HG02588 (cell line): Measurements from ENCODE around the gene SLC25A12.
"Not testable (repeated sequence)": the region's sequence is repeated elsewhere in the genome, so short reads cannot be mapped to it uniquely, and the experiment has no call there.

ENCODE experiments used
- ATAC-seq: cut with Tn5 transposase; IDR thresholded peaks from one replicate; pipeline ENCODE4 v1.9.1; 2021; ENCODE audit warnings: mild to moderate bottlenecking, moderate library complexity; ENCODE audit not compliant: unreplicated experiment

Gene SLC25A12, protein sequence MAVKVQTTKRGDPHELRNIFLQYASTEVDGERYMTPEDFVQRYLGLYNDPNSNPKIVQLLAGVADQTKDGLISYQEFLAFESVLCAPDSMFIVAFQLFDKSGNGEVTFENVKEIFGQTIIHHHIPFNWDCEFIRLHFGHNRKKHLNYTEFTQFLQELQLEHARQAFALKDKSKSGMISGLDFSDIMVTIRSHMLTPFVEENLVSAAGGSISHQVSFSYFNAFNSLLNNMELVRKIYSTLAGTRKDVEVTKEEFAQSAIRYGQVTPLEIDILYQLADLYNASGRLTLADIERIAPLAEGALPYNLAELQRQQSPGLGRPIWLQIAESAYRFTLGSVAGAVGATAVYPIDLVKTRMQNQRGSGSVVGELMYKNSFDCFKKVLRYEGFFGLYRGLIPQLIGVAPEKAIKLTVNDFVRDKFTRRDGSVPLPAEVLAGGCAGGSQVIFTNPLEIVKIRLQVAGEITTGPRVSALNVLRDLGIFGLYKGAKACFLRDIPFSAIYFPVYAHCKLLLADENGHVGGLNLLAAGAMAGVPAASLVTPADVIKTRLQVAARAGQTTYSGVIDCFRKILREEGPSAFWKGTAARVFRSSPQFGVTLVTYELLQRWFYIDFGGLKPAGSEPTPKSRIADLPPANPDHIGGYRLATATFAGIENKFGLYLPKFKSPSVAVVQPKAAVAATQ

GRCh38 chr2:171893824-171894611 lies at the start of gene SLC25A12:
Gene SLC25A12, minus strand, starts transcription at chr2:171894244. Its CDS starts 30 bp downstream, at chr2:171894214.
- ATAC-seq = peak; percentile 88

- no peak for ATAC-seq
These were observed 47.3 kb upstream of the SLC25A12 start for GRCh38 chr2:171941316-171941699.

DNA sequence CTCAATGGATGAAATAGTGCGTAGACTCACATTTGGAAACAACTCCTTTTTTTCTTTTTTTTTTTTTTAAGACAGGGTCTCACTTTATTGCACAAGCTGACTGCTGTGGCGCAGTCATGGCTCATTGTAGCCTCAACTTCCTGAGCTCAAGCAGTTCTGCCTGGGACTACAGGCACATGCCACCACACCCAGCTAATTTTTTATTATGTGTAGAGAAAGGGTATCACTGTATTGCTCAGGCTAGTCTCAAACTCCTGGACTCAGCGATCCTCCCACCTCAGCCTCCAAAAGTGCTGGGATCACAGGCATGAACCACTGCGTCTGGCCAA lies 45.7 kb upstream of the SLC25A12 start:
- no peak for ATAC-seq

GRCh38 chr2:171939058-171939742 lies 45.2 kb upstream of the SLC25A12 start:
- ATAC-seq = no peak

DNA sequence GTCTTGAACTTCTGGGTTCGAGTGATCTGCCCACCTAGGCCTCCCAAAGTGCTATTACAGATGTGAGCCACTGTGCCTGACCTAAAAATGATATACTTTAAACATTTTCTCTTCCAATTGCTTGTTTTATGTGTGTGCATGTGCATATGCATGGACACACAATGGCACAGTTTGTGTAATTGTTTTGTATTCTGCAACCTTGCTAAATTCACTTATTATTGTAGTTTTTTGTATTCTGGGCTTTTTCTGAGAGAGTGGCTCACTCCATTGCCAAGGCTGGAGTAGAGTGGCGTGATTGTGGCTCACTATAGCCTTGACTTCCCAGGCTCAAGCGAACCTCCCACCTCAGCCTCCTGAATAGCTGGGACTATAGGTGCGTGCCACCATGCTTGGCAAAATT lies 36.3 kb upstream of the SLC25A12 start:
- ATAC-seq = no peak

DNA sequence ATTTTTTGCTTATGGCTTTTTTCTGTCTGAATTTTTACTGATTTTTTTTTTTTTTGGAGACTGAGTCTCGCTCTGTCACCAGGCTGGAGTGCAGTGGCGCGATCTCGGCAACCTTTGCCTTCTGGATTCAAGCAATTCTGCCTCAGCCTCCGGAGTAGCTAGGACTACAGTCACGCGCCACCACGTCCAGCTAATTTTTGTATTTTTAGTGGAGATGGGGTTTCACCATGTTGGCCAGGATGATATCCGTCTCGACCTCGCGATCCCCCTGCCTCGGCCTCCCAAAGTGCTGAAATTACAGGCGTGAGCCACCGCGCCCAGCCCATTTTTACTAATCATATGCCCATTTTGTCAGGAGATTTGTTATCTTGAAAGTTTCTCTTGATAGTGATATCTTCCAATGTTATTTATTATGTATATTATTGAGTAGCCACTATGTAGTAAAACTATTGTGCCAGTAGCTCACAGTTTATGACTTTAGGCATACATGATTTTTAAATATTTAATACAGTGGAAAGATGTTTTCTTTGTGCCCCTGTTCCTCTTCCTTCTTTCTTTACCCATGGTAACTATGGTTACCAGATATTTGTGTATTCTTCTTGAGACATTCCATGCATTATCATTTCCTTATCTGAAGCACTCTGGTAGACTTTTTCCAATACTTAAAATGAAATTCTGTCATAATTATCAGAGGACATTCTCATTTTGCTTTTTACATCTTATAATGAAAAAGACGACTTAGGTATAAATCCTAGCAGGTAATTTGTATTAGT lies 30.3 kb upstream of the SLC25A12 start:
- no peak for ATAC-seq

DNA sequence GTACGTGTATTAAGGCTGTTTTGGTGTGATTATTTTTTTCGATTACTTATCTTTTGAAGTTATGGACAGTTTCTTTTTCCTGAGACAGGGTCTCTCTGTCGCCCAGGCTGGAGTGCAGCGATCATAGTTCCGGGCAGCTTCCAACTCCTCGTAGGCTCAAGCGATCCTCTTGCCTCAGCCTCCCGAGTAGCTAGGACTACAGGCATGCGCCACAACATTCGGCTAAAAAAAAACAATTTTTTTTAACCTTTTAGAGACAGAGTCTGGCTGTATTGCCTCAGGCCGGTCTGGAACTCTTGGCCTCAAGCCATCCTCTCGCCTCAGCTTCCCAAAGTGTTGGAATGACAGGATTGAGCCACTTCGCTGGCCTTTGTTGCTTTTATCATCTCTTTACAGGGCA lies 29.2 kb upstream of the SLC25A12 start:
- ATAC-seq = no peak

DNA sequence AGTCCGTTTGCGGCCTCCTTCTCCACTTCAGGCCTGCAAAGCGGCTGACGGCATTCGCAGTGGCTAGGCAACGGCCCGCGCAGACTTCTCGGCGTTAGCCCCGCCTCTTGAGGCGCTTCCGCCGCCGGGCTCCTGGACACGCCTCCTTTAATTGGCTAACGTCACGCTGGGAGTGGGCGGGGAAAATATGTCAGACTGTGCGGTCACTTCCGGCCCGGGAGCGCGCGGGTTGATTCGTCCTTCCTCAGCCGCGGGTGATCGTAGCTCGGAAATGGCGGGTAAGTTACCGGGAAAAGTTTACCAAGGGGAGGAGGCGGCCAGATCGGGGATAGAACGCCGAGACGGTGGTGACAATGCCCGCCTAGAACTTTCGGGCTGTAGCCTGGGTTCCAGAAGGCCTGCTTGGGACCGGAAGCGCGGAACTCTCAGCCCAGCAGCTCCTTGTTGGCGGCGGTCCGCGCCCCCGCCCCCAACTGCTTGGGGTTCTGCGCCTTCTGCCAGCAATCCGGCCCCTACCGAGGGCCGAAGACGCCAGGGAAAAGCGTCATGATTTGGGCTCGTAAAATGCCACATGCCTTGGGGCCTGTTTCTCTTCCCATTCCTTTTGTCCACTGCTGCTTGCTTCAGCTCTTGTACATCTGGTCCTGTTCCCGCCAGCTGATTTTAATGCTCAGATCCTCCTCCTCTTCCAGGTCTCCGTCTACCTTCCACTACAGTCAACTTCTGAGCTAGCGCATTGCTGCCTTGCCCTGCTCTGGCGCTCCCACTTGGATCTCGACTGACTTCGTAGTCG lies 28.4 kb upstream of the SLC25A12 start, which contains the start of gene HAT1:
Gene HAT1, plus strand, starts transcription at position 232 of the 793 bp plus-strand sequence. Its CDS starts 40 bp downstream, at position 272.
- ATAC-seq = peak; percentile 96

DNA sequence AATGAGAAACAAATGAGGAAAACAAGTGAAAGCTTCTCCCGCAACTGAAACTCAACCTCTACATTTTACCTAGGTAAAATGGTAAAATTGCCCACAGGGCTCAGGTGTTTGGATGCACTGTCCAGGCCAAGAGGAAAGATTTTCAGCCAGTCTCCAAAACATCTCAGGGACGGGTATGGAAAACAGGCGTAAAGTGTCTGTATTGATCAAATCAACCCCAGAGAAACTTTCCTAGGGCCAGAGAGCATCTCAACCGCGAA lies 27.9 kb upstream of the SLC25A12 start:
- no peak for ATAC-seq

DNA sequence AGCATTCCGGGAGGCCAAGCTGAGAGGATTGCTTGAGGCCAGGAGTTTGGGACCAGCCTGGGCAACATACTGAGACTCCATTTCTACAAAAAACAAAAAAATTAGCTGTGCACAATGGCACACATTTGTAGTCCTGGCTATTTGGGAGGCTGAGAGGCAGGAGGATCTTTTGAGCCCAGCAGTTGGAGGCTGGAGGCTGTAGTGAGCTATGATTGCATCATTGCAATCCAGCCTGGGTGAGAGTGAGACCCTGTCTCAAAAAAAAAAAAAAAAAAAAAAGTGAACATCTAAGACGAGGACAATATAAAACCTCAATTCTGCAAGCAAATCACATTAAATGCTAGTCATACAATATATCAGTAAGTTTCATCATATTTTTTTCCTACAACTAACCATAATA lies 25.4 kb upstream of the SLC25A12 start:
- no peak for ATAC-seq

DNA sequence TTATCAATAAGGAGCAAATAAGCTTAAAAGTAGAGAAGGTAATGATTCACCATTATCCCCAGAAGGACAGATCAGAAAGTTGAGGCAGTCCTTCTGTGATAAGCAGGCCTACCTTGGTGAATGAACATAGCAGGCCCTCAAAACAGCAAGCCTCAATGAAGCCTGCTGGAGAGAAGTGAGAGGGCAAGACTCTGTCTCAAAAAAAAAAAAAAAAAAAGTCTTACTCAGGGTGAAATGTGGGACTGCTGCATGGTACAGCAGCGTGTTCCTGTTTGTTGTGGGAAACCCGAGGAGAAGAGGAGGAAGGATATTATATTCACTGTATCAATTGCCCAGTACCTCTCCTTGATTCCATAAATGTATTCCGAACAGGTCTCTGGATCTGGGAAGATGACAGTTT lies 19.5 kb upstream of the SLC25A12 start:
- ATAC-seq = no peak

DNA sequence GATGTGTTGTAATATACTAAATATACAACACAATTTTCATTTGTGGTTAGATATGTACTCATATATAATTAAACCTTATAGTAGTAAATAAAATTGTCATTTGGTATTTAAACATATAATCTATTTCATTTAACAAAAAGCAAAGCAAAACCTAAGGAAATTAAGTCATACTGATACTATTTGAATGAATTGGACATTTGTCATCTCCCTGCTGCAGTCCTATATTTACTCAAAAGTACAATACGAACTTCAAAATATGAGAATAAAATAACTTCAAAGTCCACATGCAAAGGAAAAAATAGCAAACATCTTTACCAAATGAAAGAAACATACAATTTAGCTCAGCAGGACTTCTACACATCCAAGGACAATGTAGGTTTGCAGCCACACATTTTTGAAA lies 16.4 kb upstream of the SLC25A12 start:
- ATAC-seq = no peak

DNA sequence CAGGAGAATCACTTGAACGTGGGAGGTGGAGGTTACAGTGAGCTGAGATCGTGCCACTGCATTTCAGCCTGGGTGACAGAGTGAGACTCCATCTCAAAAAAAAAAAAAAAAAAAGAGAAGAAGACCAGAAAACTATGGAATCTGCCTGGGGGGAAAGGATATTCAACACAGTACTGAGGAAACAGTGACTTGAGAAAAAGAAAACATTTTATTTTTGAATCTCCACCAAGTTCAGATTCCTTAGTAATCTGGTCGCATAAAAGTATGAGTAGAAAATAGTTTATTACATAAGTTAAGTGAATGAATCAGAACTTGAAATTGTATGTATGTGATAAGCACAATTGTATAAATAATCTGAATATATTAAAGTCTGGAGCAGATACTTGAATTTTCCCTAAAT lies 15.2 kb upstream of the SLC25A12 start:
- no peak for ATAC-seq

DNA sequence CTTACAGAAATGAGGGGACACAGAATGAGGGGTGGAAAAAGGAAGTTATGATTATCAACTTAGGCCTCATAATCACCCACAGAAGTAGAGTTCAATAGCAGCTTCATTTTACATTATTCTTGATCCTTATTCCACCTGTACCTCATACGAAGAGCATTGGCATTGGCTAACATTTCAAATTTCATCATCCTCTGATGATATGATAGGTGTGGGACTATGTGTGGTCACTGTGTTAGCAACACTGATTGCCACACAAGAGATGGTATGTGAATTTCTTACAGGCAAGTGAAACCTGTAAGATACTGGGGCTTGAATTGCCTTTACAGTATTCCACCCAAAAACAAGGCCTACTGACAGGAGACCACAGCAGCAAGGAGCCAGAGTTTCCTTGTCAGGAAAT lies 14.2 kb upstream of the SLC25A12 start:
- no peak for ATAC-seq

GRCh38 chr2:171902840-171903420 lies 8.9 kb upstream of the SLC25A12 start:
- ATAC-seq = no peak

DNA sequence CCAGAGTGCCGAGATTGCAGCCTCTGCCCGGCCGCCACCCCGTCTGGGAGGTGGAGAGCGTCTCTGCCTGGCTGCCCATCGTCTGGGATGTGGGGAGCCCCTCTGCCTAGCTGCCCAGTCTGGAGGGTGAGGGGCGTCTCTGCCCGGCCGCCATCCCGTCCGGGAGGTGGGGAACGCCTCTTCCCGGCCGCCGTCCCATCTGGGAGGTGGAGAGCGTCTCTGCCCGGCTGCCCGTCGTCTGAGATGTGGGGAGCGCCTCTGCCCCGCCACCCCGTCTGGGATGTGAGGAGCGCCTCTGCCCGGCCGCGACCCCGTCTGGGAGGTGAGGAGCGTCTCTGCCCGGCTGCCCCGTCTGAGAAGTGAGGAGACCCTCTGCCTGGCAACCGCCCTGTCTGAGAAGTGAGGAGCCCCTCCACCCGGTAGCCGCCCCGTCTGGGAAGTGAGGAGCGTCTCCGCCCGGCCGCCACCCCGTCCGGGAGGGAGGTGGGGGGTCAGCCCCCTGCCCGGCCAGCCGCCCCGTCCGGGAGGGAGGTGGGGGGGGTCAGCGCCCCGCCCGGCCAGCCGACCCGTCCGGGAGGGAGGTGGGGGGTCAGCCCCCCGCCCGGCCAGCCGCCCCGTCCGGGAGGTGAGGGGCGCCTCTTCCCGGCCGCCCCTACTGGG lies 5.7 kb upstream of the SLC25A12 start:
- ATAC-seq = not testable (repeated sequence)

DNA sequence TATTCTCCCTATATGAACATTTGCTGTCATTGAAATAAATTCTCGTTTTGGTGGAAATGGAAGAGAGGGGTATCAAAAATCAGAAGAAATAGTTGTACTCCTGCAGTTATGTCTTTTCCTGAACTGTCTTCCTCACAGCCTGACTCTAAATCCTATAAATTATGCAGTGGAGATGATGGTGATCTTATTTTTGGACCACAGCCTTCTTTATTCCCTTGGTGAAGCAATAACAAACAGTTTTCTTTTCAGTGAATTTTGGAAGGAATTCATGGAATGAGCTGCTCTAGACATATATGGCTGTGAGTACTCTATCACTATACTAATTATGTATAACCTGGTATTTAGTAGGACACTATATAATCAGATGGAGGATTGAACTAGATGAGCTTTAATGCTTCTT lies 1.7 kb upstream of the SLC25A12 start:
- ATAC-seq = no peak

DNA sequence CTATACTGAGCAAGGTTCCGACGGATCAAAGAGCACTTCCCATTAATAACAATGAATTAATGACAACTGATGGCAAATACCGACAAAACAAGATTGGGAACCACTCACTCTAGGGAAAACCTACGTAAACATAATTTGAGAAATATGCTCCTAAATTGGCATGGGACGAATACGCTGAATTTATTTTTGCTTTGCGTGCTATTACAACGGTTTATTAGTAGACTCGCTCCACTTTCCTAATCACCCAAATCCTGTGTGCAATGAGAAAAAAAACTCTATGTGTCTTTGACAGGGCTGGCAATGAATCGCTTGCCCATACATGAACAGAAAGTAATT lies 536 bp upstream of the SLC25A12 start:
- ATAC-seq = no peak

GRCh38 chr2:171893196-171893823 lies 734 bp downstream of the SLC25A12 start:
- ATAC-seq = no peak
